GM21723 (cell line): ENCODE data around the gene TUBA1A.
"Not testable (repeated sequence)": the region's sequence is repeated elsewhere in the genome, so short reads cannot be mapped to it uniquely, and the experiment has no call there.

ENCODE experiments used
- ATAC-seq: cut with Tn5 transposase; IDR thresholded peaks from one replicate; pipeline ENCODE4 v1.9.1; 2021; ENCODE audit warnings: mild to moderate bottlenecking, moderate library complexity; ENCODE audit not compliant: unreplicated experiment

TUBA1A gene

GRCh38 chr12:49201595-49202295, 12.9 kb upstream of the TUBA1A start:
- no peak for ATAC-seq

- peak; percentile 54 for ATAC-seq
Measured at GRCh38 chr12:49200919-49201594, 12.2 kb upstream of the TUBA1A start.

GRCh38 chr12:49198431-49199155, 9.7 kb upstream of the TUBA1A start:
- no peak for ATAC-seq

- ATAC-seq, result no peak
Measured at GRCh38 chr12:49197256-49197655, 8.4 kb upstream of the TUBA1A start.

GRCh38 chr12:49195736-49196135, 6.9 kb upstream of the TUBA1A start:
- ATAC-seq, result no peak

GRCh38 chr12:49193746-49194145, 4.9 kb upstream of the TUBA1A start:
- not testable (repeated sequence) for ATAC-seq

DNA sequence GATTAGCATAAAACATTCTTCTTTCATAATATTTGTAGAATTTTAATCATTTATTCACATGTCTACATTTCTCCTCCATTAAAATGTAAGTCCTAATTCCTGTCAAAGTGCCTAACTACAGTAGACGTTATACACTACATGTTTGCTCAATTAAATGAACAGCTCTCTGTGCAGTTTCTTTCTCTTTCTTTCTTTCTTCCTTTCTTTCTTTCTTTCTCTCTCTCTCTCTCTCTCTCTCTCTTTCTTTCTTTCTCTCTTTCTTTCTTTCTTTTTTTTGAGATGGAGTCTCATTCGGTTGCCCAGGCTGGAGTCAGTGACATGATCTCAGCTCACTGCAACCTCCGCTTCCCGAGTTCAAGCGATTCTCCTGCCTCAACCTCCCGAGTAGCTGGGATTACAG, 2.6 kb upstream of the TUBA1A start:
- not testable (repeated sequence) for ATAC-seq

- ATAC-seq, result no peak
Measured at GRCh38 chr12:49190974-49191373, 2.1 kb upstream of the TUBA1A start.

DNA sequence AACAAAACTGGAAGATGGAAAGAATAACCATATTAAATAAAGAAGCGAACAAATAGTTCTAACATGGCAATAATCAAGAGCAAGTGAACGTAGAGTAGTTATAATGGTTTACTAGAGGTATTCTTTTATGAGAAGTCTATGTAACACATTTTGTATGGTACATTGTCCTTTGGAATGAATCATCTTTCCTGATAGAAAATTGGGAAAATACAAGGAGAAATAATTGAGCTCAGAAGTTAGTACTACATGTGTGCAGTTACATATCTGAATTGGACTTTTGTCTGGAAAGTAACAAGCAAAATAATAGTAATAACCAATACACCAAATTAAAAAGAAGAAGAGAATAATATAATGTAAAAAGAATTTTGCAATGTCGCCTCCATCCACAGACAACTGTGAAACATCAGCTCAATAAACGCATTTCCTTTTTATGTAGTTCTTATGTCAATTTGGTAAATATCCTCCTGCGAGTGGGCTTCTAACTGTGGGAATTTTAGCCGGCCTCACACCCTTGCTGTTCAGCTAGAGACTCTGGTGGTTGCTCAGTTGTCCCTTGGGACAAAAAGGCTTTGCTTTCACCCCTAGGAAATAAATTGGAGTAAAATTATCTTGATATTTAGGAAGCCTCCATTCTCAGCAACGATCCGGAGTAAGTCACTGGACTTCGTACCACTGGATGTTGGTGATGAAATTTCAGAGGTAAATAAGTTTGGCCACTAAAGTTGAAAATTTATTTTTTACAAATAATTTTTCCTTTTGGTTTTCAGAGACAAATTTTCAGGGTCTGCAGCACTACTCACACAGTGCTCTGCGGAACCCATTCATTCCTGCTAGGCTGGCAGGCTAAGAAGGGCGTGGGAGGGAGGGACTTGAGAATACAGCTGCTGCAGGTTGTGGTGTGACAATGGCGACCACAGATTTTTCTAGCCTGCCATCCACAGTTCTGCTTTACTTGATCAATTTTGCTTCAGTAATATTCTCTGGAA, 1.1 kb upstream of the TUBA1A start:
- ATAC-seq, result no peak

GRCh38 chr12:49188201-49188915, 522 bp downstream of the TUBA1A start:
- peak; percentile 54 for ATAC-seq

- ATAC-seq, result no peak
Measured at GRCh38 chr12:49187184-49187583, 1.7 kb downstream of the TUBA1A start.

- not testable (repeated sequence) for ATAC-seq
Measured at GRCh38 chr12:49186307-49186706, 2.6 kb downstream of the TUBA1A start.

- ATAC-seq, result not testable (repeated sequence)
Measured at GRCh38 chr12:49184697-49185096, 4.2 kb downstream of the TUBA1A start.

DNA sequence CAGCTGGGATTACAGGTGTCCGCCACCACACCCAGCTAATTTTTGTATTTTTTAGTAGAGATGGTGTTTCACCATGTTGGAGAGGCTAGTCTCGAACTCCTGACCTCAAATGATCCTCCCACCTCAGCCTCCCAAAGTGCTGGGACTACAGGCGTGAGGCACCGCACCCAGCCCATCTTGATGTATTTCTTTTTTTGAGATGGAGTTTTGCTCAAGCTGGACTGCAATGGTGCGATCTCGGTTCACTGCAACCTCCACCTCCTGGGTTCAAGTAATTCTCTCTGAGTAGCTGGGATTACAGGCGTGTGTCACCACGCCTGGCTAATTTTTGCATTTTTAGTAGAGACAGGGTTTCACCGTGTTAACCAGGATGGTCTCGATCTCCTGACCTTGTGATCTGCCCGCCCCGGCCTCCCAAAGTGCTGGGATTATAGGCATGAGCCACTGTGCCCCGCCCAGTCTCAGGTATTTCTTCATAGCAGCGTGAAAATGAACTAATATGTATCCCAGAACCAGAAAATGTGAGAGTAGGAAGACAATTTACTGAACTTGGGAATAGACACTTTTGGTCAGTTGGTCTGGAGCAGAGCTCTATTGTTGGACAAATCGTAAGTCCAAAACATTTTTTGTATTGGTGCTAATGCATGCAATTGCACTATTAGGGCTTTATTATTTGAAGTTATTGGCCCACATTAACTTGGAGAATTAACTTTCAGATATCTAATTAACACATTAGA, 5.5 kb downstream of the TUBA1A start:
- ATAC-seq, result not testable (repeated sequence)

DNA sequence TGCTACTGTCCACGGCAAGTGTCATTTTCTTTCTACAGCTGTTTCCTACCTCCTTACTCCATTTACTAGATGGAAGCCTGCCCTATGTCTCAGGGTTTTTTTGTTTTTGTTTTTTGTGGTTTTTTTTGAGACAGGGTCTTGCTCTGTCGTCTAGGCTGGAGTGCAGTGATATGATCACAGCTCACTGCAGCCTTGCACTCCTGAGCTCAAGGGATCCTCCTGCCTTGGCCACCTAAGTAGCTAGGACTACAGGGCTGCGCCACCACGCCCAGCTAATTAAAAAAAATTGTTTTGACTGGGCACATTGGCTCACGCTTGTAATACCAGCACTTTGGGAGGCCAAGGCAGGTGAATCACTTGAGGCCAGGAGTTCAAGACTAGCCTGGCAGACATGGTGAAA, 14.7 kb downstream of the TUBA1A start:
- no peak for ATAC-seq

DNA sequence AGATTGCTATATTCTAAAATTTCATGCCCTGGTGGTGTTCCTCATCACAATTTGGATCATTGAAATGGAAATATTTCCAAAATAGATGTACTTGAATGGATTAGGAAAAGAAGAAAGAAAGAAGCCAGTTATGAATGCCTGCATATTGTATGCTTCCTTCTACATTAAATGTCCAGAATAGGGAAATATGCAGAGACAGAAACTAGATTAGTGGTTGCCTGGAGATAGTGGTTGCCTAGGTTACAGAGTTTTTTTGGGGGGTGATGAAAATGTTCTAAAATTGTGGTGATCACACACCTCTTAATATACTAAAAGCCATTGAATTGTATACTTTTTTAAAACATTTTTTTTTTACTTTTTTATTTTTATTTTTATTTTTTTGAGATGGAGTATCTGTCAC, 18.0 kb downstream of the TUBA1A start:
- no peak for ATAC-seq

DNA sequence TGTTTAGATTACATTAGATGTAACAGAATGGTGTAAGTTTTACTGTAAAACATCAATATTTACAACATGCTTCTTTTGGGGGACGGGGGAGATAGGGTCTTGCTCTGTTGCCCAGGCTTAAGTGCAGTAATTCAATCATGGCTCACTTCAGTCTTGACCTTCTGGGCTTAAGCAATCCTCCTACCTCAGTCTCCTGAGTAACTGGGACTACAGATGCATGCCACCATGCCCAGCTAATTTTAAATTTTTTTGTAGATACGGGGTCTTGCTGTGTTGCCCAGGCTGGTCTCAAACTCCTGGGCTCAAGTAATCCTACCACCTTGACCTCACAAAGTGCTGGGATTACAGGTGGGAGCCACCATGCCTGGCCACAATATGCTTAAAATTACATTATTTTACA, 23.8 kb downstream of the TUBA1A start:
- no peak for ATAC-seq

GRCh38 chr12:49161901-49162300, 27.0 kb downstream of the TUBA1A start:
- ATAC-seq, result not testable (repeated sequence)

DNA sequence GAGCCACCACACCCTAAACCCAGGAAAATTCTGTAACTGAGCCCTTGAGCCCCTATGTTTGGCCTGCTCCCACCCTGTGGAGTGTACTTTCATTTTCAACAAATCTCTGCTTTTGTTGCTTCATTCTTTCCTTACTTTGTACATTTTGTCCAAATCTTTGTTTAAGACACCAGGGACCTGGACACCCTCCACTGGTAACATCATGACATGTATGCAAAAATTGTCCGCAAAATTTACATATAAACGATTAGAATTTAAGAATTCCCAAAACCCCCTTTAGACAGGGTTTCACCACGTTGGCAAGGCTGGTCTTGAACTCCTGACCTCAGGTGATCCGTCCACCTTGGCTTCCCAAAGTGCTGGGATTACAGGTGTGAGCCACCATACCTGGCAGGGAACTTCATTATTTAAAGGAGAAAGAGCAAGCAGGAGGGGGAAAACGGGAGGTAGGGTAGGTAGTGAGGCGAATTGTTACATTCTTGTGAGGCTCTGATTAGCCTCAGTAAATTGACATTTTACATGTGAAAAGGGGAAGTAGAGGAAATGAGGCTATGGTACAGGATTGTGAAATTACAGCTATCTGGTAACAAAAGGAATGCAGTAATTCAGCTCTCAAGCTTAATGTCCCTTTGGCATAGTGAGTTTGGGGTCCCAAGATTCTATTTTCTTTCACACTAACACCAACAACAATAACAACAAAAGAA, 27.6 kb downstream of the TUBA1A start:
- ATAC-seq, result no peak
